ENCODE data around the gene TTC27. TPM values are rescaled to one million over a fixed set of nuclear protein-coding genes. Genes with fewer than 3 reads are reported as not detected.

TTC27 gene
- polyA plus RNA-seq, 1 donor from 2014 or later, result 11.1 TPM

DNA sequence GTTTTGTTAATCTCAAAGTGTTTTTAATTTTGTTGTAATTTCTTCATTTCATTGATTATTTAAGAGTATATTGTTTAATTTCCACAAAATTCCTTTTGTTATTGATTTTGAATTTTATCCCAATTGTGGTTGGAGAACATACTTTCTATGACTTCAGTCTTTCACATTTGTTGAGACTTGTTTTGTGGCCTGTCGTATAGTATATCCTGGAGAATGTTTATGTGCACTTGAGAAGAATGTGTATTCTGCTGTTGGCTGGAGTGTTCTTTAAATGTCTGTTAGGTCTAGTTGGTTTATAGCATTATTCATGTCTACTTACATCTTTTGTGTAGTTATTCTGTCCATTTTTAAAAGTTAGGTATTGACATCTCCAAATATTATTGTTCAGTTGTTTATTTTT lies 120.3 kb downstream of the TTC27 start:
- H4K20me1 ChIP-seq (ENCODE audit: insufficient read depth), result no peaks in the 10 kb centered on the region
- no peaks in the 10 kb centered on the region for H3K9me2 ChIP-seq (ENCODE audit: insufficient read depth, low read length)
- H3F3A ChIP-seq (ENCODE audit: insufficient read depth, low read length, poor library complexity, severe bottlenecking), result no peaks in the 10 kb centered on the region
- H3K9ac ChIP-seq (ENCODE audit: low read length), result no peak overlapping the region
- no peaks in the 10 kb centered on the region for H3K36me3 ChIP-seq (ENCODE audit: insufficient read depth, low read length)
- H3K4me2 ChIP-seq (ENCODE audit: low read length), result no peak overlapping the region
- H3K9me3 ChIP-seq (ENCODE audit: low read length), result no peaks in the 10 kb centered on the region
- no peak overlapping the region for H2AFZ ChIP-seq (ENCODE audit: low read depth, low read length)
- no peaks in the 10 kb centered on the region for H3K27me3 ChIP-seq (ENCODE audit: insufficient read depth, low read depth, low read length)
- H3K79me2 ChIP-seq (replicated peaks; ENCODE audit: insufficient read depth, low read length), result no peaks in the 10 kb centered on the region
- TF ChIP-seq, protein P1, sequence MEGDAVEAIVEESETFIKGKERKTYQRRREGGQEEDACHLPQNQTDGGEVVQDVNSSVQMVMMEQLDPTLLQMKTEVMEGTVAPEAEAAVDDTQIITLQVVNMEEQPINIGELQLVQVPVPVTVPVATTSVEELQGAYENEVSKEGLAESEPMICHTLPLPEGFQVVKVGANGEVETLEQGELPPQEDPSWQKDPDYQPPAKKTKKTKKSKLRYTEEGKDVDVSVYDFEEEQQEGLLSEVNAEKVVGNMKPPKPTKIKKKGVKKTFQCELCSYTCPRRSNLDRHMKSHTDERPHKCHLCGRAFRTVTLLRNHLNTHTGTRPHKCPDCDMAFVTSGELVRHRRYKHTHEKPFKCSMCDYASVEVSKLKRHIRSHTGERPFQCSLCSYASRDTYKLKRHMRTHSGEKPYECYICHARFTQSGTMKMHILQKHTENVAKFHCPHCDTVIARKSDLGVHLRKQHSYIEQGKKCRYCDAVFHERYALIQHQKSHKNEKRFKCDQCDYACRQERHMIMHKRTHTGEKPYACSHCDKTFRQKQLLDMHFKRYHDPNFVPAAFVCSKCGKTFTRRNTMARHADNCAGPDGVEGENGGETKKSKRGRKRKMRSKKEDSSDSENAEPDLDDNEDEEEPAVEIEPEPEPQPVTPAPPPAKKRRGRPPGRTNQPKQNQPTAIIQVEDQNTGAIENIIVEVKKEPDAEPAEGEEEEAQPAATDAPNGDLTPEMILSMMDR (IDR thresholded peaks at IDR 0.05; ENCODE audit: poor library complexity, severe bottlenecking), result no peak
- TF ChIP-seq TAF1 (IDR thresholded peaks at IDR 0.05; ENCODE audit: low read depth) (no peak), EP300 (conservative IDR thresholded peaks at IDR 0.05; ENCODE audit: poor library complexity, severe bottlenecking) (no peak), RAD21 (conservative IDR thresholded peaks at IDR 0.05) (no peak), EZH2 (IDR thresholded peaks at IDR 0.05; ENCODE audit: borderline replicate concordance, insufficient read depth, low read length, poor library complexity, severe bottlenecking) (no peak), MXI1 (conservative IDR thresholded peaks at IDR 0.05; ENCODE audit: poor library complexity, severe bottlenecking) (no peak), SMC3 (conservative IDR thresholded peaks at IDR 0.05; ENCODE audit: poor library complexity) (no peak), POLR2AphosphoS5 (IDR thresholded peaks at IDR 0.05) (no peak)
- TF ChIP-seq, protein P2, sequence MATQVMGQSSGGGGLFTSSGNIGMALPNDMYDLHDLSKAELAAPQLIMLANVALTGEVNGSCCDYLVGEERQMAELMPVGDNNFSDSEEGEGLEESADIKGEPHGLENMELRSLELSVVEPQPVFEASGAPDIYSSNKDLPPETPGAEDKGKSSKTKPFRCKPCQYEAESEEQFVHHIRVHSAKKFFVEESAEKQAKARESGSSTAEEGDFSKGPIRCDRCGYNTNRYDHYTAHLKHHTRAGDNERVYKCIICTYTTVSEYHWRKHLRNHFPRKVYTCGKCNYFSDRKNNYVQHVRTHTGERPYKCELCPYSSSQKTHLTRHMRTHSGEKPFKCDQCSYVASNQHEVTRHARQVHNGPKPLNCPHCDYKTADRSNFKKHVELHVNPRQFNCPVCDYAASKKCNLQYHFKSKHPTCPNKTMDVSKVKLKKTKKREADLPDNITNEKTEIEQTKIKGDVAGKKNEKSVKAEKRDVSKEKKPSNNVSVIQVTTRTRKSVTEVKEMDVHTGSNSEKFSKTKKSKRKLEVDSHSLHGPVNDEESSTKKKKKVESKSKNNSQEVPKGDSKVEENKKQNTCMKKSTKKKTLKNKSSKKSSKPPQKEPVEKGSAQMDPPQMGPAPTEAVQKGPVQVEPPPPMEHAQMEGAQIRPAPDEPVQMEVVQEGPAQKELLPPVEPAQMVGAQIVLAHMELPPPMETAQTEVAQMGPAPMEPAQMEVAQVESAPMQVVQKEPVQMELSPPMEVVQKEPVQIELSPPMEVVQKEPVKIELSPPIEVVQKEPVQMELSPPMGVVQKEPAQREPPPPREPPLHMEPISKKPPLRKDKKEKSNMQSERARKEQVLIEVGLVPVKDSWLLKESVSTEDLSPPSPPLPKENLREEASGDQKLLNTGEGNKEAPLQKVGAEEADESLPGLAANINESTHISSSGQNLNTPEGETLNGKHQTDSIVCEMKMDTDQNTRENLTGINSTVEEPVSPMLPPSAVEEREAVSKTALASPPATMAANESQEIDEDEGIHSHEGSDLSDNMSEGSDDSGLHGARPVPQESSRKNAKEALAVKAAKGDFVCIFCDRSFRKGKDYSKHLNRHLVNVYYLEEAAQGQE (IDR thresholded peaks at IDR 0.05; ENCODE audit: borderline replicate concordance), result no peak
- no peak overlapping the region for H3K27ac ChIP-seq (ENCODE audit: low read length)
- no peak overlapping the region for H3K4me3 ChIP-seq (ENCODE audit: low read length)

DNA sequence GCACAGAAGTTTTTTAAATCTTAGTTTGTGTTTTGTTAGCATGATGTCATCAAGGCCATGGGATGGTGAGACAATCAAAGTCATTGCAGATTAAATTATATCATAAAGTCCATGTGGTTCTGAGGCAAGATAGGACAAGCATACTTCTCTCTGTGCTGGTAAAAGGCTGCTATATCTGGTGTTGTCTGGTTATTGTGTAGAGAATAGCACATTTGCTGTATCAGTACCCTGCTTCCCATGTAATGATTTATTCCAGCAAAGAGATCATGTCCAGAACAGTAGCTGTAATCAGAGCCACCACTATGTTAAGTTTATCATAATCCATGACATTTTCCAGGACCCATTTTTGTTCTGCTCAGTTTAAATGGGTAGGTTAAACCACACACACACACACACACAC lies 123.0 kb downstream of the TTC27 start:
- Histone ChIP-seq H3K79me2 (replicated peaks; ENCODE audit: insufficient read depth, low read length) (no peaks in the 10 kb centered on the region), H3K9me3 (ENCODE audit: low read length) (peaks cover under 1% of the 10 kb centered on the region), H3K4me2 (ENCODE audit: low read length) (no peak overlapping the region), H3K36me3 (ENCODE audit: insufficient read depth, low read length) (no peaks in the 10 kb centered on the region), H3K9me2 (ENCODE audit: insufficient read depth, low read length) (no peaks in the 10 kb centered on the region), H4K20me1 (ENCODE audit: insufficient read depth) (no peaks in the 10 kb centered on the region), H3K4me3 (ENCODE audit: low read length) (no peak overlapping the region), H3K9ac (ENCODE audit: low read length) (no peak overlapping the region), H2AFZ (ENCODE audit: low read depth, low read length) (no peak overlapping the region), H3F3A (ENCODE audit: insufficient read depth, low read length, poor library complexity, severe bottlenecking) (no peaks in the 10 kb centered on the region), H3K27me3 (ENCODE audit: insufficient read depth, low read depth, low read length) (no peaks in the 10 kb centered on the region), H3K27ac (ENCODE audit: low read length) (no peak overlapping the region)
- TF ChIP-seq SMC3 (conservative IDR thresholded peaks at IDR 0.05; ENCODE audit: poor library complexity), result no peak
- no peak for TF ChIP-seq TAF1 (IDR thresholded peaks at IDR 0.05; ENCODE audit: low read depth)
- no peak for TF ChIP-seq EZH2 (IDR thresholded peaks at IDR 0.05; ENCODE audit: borderline replicate concordance, insufficient read depth, low read length, poor library complexity, severe bottlenecking)

Data from neural cell (in vitro differentiated cells).